ENCODE measurements around the gene ARSG. TPM values are rescaled to one million over a fixed set of nuclear protein-coding genes. Genes with fewer than 3 reads are reported as not detected.

Gene ARSG
- total and polyA plus RNA-seq, 2 of the 13 experiments (the other 11 are each of a cell fraction or from before 2014, with no cell fraction given), result 3.7 to 15.2 TPM

GRCh38 chr17:68248199-68248825 is 43.0 kb upstream of the ARSG start (continued):
- TF ChIP-seq ZNF318 (CRISPR knock-in tag; IDR thresholded peaks at IDR 0.05), result 0 out of 2 replicates have a peak, but pooled peaks have one; percentile 7
- peak; percentile 83; the same call in 1 of the 2 replicates for TF ChIP-seq ZNF572 (CRISPR knock-in tag; IDR thresholded peaks at IDR 0.05)
- TF ChIP-seq ZBTB25 (CRISPR knock-in tag; IDR thresholded peaks at IDR 0.05), result no peak
- TF ChIP-seq ZNF232 (CRISPR knock-in tag; IDR thresholded peaks at IDR 0.05; ENCODE audit: borderline replicate concordance), result peak; percentile 72; the same call in 1 of the 2 replicates
- TF ChIP-seq MAZ (IDR thresholded peaks at IDR 0.05; ENCODE audit: borderline replicate concordance, low read depth, low read length), result no peak
- no peak for TF ChIP-seq MAZ (CRISPR knock-in tag; IDR thresholded peaks at IDR 0.05; ENCODE audit: low read depth)
- 0 out of 2 replicates have a peak, but pooled peaks have one; percentile 69 for TF ChIP-seq ZNF737 (CRISPR knock-in tag; IDR thresholded peaks at IDR 0.05; ENCODE audit: borderline replicate concordance)
- TF ChIP-seq RAD21 (CRISPR knock-in tag; IDR thresholded peaks at IDR 0.05), result 0 out of 2 replicates have a peak, but pooled peaks have one; percentile 11
- TF ChIP-seq PRDM15 (CRISPR knock-in tag; IDR thresholded peaks at IDR 0.05), result 0 out of 2 replicates have a peak, but pooled peaks have one; percentile 35
- no peak for TF ChIP-seq ZNF576 (CRISPR knock-in tag; IDR thresholded peaks at IDR 0.05)
- TF ChIP-seq ZNF513 (CRISPR knock-in tag; conservative IDR thresholded peaks at IDR 0.05), result 0 out of 2 replicates have a peak, but pooled peaks have one; percentile 34
- TF ChIP-seq ASH2L (IDR thresholded peaks at IDR 0.05; ENCODE audit: insufficient read length, low read depth, low read length), result peak; percentile 42
- TF ChIP-seq REL (CRISPR knock-in tag; conservative IDR thresholded peaks at IDR 0.05), result no peak
